HG03196 (cell line): ENCODE results near the gene SH3TC1.

Source experiments
- ATAC-seq: cut with Tn5 transposase; IDR thresholded peaks from one replicate; pipeline ENCODE4 v1.9.1; 2021; ENCODE audit not compliant: unreplicated experiment

The SH3TC1 gene

GRCh38 chr4:8241211-8241779, 42.2 kb downstream of the SH3TC1 start:
- no peak for ATAC-seq

- no peak for ATAC-seq
Measured at GRCh38 chr4:8241895-8242696, 43.0 kb downstream of the SH3TC1 start.

- ATAC-seq = no peak
Measured at GRCh38 chr4:8242782-8243560, 43.9 kb downstream of the SH3TC1 start.

- ATAC-seq = no peak
Measured at GRCh38 chr4:8244001-8244757, 45.1 kb downstream of the SH3TC1 start.

GRCh38 chr4:8244931-8245460, 45.9 kb downstream of the SH3TC1 start:
- ATAC-seq = no peak

GRCh38 chr4:8245884-8246833, 47.1 kb downstream of the SH3TC1 start:
- ATAC-seq = no peak

- no peak for ATAC-seq
Measured at GRCh38 chr4:8247047-8247930, 48.2 kb downstream of the SH3TC1 start.

- ATAC-seq = no peak
Measured at GRCh38 chr4:8248091-8248490, 49.0 kb downstream of the SH3TC1 start.

GRCh38 chr4:8250227-8250626, 51.1 kb downstream of the SH3TC1 start:
- no peak for ATAC-seq

GRCh38 chr4:8250637-8251036, 51.5 kb downstream of the SH3TC1 start:
- ATAC-seq = no peak

GRCh38 chr4:8251110-8251883, 52.2 kb downstream of the SH3TC1 start:
- ATAC-seq = no peak

GRCh38 chr4:8252301-8253173, 53.4 kb downstream of the SH3TC1 start:
- ATAC-seq = no peak

GRCh38 chr4:8254076-8254475, 55.0 kb downstream of the SH3TC1 start:
- no peak for ATAC-seq

GRCh38 chr4:8255698-8256441, 56.8 kb downstream of the SH3TC1 start:
- ATAC-seq = no peak

- ATAC-seq = no peak
Measured at GRCh38 chr4:8257854-8258253, 58.8 kb downstream of the SH3TC1 start.

GRCh38 chr4:8258552-8259212, 59.6 kb downstream of the SH3TC1 start:
- no peak for ATAC-seq
